Measurements from ENCODE around the gene ANKMY2. TPM values are rescaled to one million over a fixed set of nuclear protein-coding genes. Genes with fewer than 3 reads are reported as not detected.
A peak's percentile ranks its signal among the peaks of the same experiment; 100 is the strongest.

ANKMY2 gene
- total RNA-seq, 1 experiment from 2014 or later: 22.9 TPM

GRCh38 chr7:16652888-16653287, 7.3 kb upstream of the ANKMY2 start:
- H3K4me1 ChIP-seq (replicated peaks; ENCODE audit: insufficient read depth): peaks cover 59% of the 10 kb centered on the region
- CTCF ChIA-PET: interaction anchor here (0.7 to 0.9 kb wide), 3 partner anchors 15 to 135 kb away, joined by 3 read pairs; no protein-coding TSS in a partner anchor

DNA sequence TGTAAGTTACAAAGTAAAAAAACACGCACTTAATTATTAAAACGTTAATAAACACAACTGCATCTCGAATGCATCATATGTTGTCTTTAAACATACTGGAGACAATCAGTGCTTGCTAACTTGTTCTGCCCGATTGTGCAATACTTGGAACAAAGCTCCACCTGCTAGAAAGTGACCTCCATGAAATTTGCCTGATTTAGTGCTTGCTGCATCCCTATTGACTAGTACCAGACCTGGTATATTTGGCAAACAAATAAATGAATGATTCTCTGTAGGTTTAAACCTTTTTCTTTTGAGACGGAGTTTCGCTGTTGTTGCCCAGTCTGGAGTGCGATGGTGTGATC, 6.7 kb upstream of the ANKMY2 start:
- no peak overlapping the region for H2AFZ ChIP-seq
- TF ChIP-seq EZH2 (IDR thresholded peaks at IDR 0.05; ENCODE audit: low read depth) (no peak), CTCF (conservative IDR thresholded peaks at IDR 0.05) (no peak)
- ChIA-PET POLR2A (ENCODE audit: unreplicated experiment) (interaction anchor here (0.7 to 0.9 kb wide), 3 partner anchors 16 to 180 kb away, joined by 3 to 10 read pairs (median 3); no protein-coding TSS in a partner anchor), CTCF (no interaction called here)
- peaks cover 99% of the 10 kb centered on the region for H3K79me2 ChIP-seq (ENCODE audit: low read depth)
- intact Hi-C loops (cut with micrococcal nuclease; ENCODE audit: unreplicated experiment): no loop called here
- peaks cover 16% of the 10 kb centered on the region for H3F3A ChIP-seq (ENCODE audit: insufficient read depth, low read depth)
- H3K27me3 ChIP-seq (ENCODE audit: insufficient read depth, low read depth): no peaks in the 10 kb centered on the region
- H3K4me1 ChIP-seq (replicated peaks; ENCODE audit: insufficient read depth): peaks cover 59% of the 10 kb centered on the region
- no peaks in the 10 kb centered on the region; the same call in 1 of the 2 replicates for H3K9me3 ChIP-seq (ENCODE audit: insufficient read depth, low read depth)
- no peak overlapping the region for H3K27ac ChIP-seq
- H3K36me3 ChIP-seq (ENCODE audit: low read depth): peaks cover 66% of the 10 kb centered on the region
- H3K9me2 ChIP-seq (ENCODE audit: insufficient read depth): no peaks in the 10 kb centered on the region
- H4K20me1 ChIP-seq (ENCODE audit: insufficient read depth): peaks cover 28% of the 10 kb centered on the region
- DNase-seq: no peak
- no peak overlapping the region for H3K4me3 ChIP-seq
- BruUV-seq (replicated peaks): no TSS peak
- no peak overlapping the region for H3K4me2 ChIP-seq

More at GRCh38 chr7:16652888-16653287, 7.3 kb upstream of the ANKMY2 start:
- DNase-seq: peak; percentile 65 to 78
- Histone ChIP-seq H3K36me3 (ENCODE audit: low read depth) (peaks cover 72% of the 10 kb centered on the region), H3K27ac (peak overlapping the region; percentile 45; the same call in 1 of the 2 replicates), H3K4me2 (peak overlapping the region; percentile 16; the same call in 1 of the 2 replicates), H2AFZ (no peak overlapping the region), H3F3A (ENCODE audit: insufficient read depth, low read depth) (peaks cover 21% of the 10 kb centered on the region), H3K27me3 (ENCODE audit: insufficient read depth, low read depth) (no peaks in the 10 kb centered on the region), H3K9me3 (ENCODE audit: insufficient read depth, low read depth) (no peaks in the 10 kb centered on the region; the same call in 1 of the 2 replicates), H4K20me1 (ENCODE audit: insufficient read depth) (peaks cover 22% of the 10 kb centered on the region), H3K4me3 (no peak overlapping the region), H3K79me2 (ENCODE audit: low read depth) (peaks cover 99% of the 10 kb centered on the region), H3K9me2 (ENCODE audit: insufficient read depth) (no peaks in the 10 kb centered on the region)
- TF ChIP-seq EZH2 (IDR thresholded peaks at IDR 0.05; ENCODE audit: low read depth) (no peak), CTCF (conservative IDR thresholded peaks at IDR 0.05) (no peak)
- POLR2A ChIA-PET (ENCODE audit: unreplicated experiment): interaction anchor here (0.5 to 0.9 kb wide), 7 partner anchors 11 to 1661 kb away, joined by 3 to 18 read pairs (median 3); no protein-coding TSS in a partner anchor
- intact Hi-C loops (cut with micrococcal nuclease; ENCODE audit: unreplicated experiment): no loop called here
- BruUV-seq (replicated peaks): no TSS peak

DNA sequence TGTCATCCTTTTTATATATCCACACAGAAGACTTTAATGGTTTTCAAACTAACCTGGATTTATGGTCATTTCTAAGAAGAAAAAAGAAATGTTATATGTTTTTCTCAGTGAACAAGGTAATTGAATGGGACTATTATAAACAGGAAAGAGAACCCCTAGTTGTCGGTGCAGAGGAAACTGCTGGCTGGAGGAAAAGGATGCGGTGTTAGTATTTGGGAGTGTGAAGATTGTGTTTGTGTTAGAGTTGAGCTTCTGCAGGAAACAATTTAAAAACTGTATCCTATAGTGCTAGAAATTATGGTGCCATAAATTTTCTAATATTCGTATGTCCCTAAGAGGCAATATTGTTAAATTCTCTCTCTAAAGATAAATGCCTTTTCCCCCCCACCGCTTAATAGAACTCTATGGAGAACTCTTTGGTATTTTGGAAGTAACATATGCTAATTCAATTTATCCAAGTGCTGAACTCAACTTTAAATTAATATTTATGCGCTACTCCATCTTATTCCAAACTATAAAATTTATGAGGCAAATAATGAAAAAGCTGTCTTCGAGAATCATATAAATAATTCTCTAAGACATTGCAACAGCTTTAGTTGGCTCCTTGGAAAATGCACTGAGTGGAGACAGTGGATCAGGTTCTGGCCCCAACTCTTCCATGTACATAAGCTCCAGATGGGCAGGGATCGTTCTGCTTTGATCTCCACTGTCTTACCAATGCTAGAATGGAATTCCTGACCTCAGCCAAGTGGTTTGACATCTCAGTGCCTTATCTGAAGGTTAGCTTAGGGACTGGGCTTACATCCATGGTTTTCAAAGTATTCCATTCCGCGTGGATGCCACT, 6.1 kb upstream of the ANKMY2 start:
- Histone ChIP-seq H3K4me1 (replicated peaks; ENCODE audit: insufficient read depth) (peaks cover 59% of the 10 kb centered on the region), H3K79me2 (ENCODE audit: low read depth) (peaks cover 99% of the 10 kb centered on the region), H3K9me2 (ENCODE audit: insufficient read depth) (no peaks in the 10 kb centered on the region), H4K20me1 (ENCODE audit: insufficient read depth) (peaks cover 28% of the 10 kb centered on the region), H2AFZ (no peak overlapping the region), H3K4me3 (no peak overlapping the region), H3K27me3 (ENCODE audit: insufficient read depth, low read depth) (no peaks in the 10 kb centered on the region), H3K27ac (no peak overlapping the region), H3K9me3 (ENCODE audit: insufficient read depth, low read depth) (no peaks in the 10 kb centered on the region; the same call in 1 of the 2 replicates), H3K36me3 (ENCODE audit: low read depth) (peaks cover 61% of the 10 kb centered on the region), H3F3A (ENCODE audit: insufficient read depth, low read depth) (peaks cover 16% of the 10 kb centered on the region; the same call in 1 of the 2 replicates), H3K4me2 (no peak overlapping the region)
- ChIA-PET CTCF (no interaction called here), POLR2A (ENCODE audit: unreplicated experiment) (no interaction called here)
- no peak for DNase-seq
- intact Hi-C loops (cut with micrococcal nuclease; ENCODE audit: unreplicated experiment): no loop called here
- no TSS peak for BruUV-seq (replicated peaks)
- no peak for TF ChIP-seq CTCF (conservative IDR thresholded peaks at IDR 0.05)
- no peak for TF ChIP-seq EZH2 (IDR thresholded peaks at IDR 0.05; ENCODE audit: low read depth)
